Transverse colon (tissue), 4 donors: ENCODE results near the gene SMARCA2.

Experiments used
- CTCF ChIP-seq, 5 experiments: fragments of 200-600 bp in 3 of 5; fragments of 450-650 bp in 2 of 5; sonication (generic) in 3 of 5; IDR thresholded peaks; 1 replicate in 2 of 5; 2 replicates in 3 of 5; pipeline ENCODE4 v1.5.1; 2016 to 2017; ENCODE audit warnings: antibody characterized with exemption in 5 of 5, inconsistent platforms in 3 of 5, mild to moderate bottlenecking in 2 of 5, moderate library complexity in 1 of 5
- POLR2A ChIP-seq: fragments of 450-650 bp; IDR thresholded peaks from one replicate; pipeline ENCODE4 v1.6.1; 2016; ENCODE audit warnings: antibody characterized with exemption, mild to moderate bottlenecking, moderate library complexity
- POLR2AphosphoS5 ChIP-seq, 3 donors: sonication (generic); formaldehyde crosslinking; IDR thresholded peaks; one replicate each; pipeline ENCODE4 v1.6.1; 2016; ENCODE audit warnings: antibody characterized with exemption in 3 of 3

- TF ChIP-seq POLR2A (no peak), CTCF (IDR thresholded peaks at IDR 0.05) (no peak), POLR2AphosphoS5 (IDR thresholded peaks at IDR 0.05) (no peak)
Measured at GRCh38 chr9:2208465-2208864, 193.3 kb downstream of the SMARCA2 start.
